Measurements from ENCODE around the gene RPS6KA2. TPM values are rescaled to one million over a fixed set of nuclear protein-coding genes. Genes with fewer than 3 reads are reported as not detected.

RPS6KA2 gene
- total and polyA plus RNA-seq, 2 donors (not counting 3 experiments of a cell fraction or from before 2014, with no cell fraction given), result 54.5 to 75.8 TPM

GRCh38 chr6:166618866-166619761 is 7.9 kb downstream of the RPS6KA2 start:
- H3K27ac ChIP-seq (ENCODE audit: insufficient read depth, low read depth, low read length), result no peak overlapping the region
- no peak overlapping the region for H3K4me2 ChIP-seq (ENCODE audit: insufficient read depth, low read length)
- DNase-seq (ENCODE audit: low read depth, low spot score) (no peak), FAIRE-seq (no peak)
- H3K9ac ChIP-seq (replicated peaks; ENCODE audit: extremely low read depth, insufficient read depth, low read length), result no peak overlapping the region
- H3K36me3 ChIP-seq (ENCODE audit: control insufficient read depth in 2 of 2, extremely low read depth in 1 of 2, insufficient read depth in 2 of 2, low read length in 2 of 2), result peaks cover 0 to 9% of the 10 kb centered on the region in 2 experiments
- H3K4me1 ChIP-seq (ENCODE audit: control insufficient read depth, extremely low read depth, insufficient read depth, low read length), result peaks cover 63% of the 10 kb centered on the region
- ChIA-PET CTCF (interaction anchor here (0.9 kb wide), 1 partner anchor 35 kb away, joined by 3 read pairs; no protein-coding TSS in a partner anchor), POLR2A (no interaction called here)
- TF ChIP-seq GATA2 (IDR thresholded peaks at IDR 0.05; ENCODE audit: insufficient read depth, insufficient read length, low read depth, low read length), result no peak
- no peak for TF ChIP-seq POLR2A (IDR thresholded peaks at IDR 0.05; ENCODE audit: low read depth, low read length)
- no peak for TF ChIP-seq FOS (IDR thresholded peaks at IDR 0.05; ENCODE audit: borderline replicate concordance, insufficient read depth, low read length)
- no peak for TF ChIP-seq POLR2AphosphoS5 (IDR thresholded peaks at IDR 0.05; ENCODE audit: insufficient read depth, low read depth, low read length)
- no peak for TF ChIP-seq CTCF (IDR thresholded peaks at IDR 0.05; ENCODE audit: extremely low read depth in 1 of 2, insufficient read depth in 1 of 2, low read depth in 1 of 2, low read length in 2 of 2)
- no peak for TF ChIP-seq MAX (IDR thresholded peaks at IDR 0.05; ENCODE audit: insufficient read depth, insufficient read length)
- no peak for TF ChIP-seq JUN (IDR thresholded peaks at IDR 0.05; ENCODE audit: borderline replicate concordance, insufficient read depth, insufficient read length, low read depth)
- H4K20me1 ChIP-seq (replicated peaks; ENCODE audit: control insufficient read depth, extremely low read depth, insufficient read depth, low read length), result no peaks in the 10 kb centered on the region
- no peak overlapping the region for H2AFZ ChIP-seq (ENCODE audit: low read depth, low read length)
- dilution Hi-C loops (cut with MboI; ENCODE audit: extremely low pct_ligation_motif_present, low sequenced_read_pairs), result no loop called here
- no TSS peak for BruUV-seq (replicated peaks)
- intact Hi-C loops (cut with micrococcal nuclease), result no loop called here
- H3K27me3 ChIP-seq (ENCODE audit: control insufficient read depth in 2 of 2, insufficient read depth in 2 of 2, low read length in 2 of 2), result no peaks in the 10 kb centered on the region
- H3K4me3 ChIP-seq (replicated peaks in 1 of 3; ENCODE audit: insufficient read depth in 1 of 3, low read depth in 1 of 3, low read length in 3 of 3), result no peak overlapping the region
- no peaks in the 10 kb centered on the region for H3K9me3 ChIP-seq (replicated peaks; ENCODE audit: control insufficient read depth, insufficient read depth, low read length)
- no peaks in the 10 kb centered on the region for H3K9me1 ChIP-seq (replicated peaks; ENCODE audit: control insufficient read depth, extremely low read depth, insufficient read depth, low read length)
- H3K79me2 ChIP-seq (ENCODE audit: control insufficient read depth, insufficient read depth, low read length), result peaks cover 49% of the 10 kb centered on the region

Measured in endothelial cell of umbilical vein (primary cell).